ENCODE measurements around the gene TXK. TPM values are rescaled to one million over a fixed set of nuclear protein-coding genes. Genes with fewer than 3 reads are reported as not detected.
A peak's percentile ranks its signal among the peaks of the same experiment; 100 is the strongest.

Gene TXK
- total RNA-seq, 1 experiment from 2014 or later, result 1.9 TPM

DNA sequence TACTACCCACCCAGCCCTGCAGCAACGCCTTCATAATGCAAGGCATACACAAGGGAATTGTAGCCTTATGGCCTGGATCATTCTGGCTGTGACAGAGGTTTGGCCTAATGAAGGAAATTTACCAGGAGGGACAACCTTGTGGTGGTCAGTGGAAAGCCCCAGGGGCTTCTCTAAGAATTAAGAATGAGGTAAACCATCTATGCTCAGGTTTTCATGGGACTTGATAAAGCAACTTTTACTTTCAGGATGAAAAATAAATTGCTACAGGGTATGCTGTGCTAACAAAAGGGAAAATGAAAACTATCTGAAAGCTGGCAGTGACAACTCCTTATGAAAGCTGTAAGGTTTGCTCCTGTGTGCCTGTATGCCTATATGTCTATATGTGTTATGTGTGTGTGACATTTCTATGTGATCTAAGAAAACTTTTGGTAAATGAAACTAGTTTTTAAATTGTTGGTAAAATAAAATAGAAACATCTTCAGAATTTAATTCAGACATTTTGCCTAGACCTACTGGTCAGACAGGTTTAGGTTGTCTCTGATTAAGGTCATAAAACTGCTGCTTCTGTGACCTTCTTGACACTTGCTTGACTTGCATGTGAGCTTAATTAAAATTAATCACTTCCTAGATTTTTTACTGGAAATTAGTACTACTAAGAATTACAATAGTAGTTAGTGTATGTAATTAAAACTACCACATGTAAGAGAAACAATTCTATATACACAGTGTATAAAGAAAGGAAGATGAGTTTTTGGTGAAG lies 19.9 kb upstream of the TXK start:
- H3K4me1 ChIP-seq (replicated peaks), result no peaks in the 10 kb centered on the region
- H3K27ac ChIP-seq, result no peak overlapping the region
- H3K9me3 ChIP-seq (replicated peaks), result no peaks in the 10 kb centered on the region
- no peaks in the 10 kb centered on the region for H3K27me3 ChIP-seq (replicated peaks)
- no peaks in the 10 kb centered on the region for H3K36me3 ChIP-seq
- DNase-seq (ENCODE audit: low read depth in 1 of 2, low spot score in 2 of 2), result no peak
- H3K4me3 ChIP-seq, result no peak overlapping the region

DNA sequence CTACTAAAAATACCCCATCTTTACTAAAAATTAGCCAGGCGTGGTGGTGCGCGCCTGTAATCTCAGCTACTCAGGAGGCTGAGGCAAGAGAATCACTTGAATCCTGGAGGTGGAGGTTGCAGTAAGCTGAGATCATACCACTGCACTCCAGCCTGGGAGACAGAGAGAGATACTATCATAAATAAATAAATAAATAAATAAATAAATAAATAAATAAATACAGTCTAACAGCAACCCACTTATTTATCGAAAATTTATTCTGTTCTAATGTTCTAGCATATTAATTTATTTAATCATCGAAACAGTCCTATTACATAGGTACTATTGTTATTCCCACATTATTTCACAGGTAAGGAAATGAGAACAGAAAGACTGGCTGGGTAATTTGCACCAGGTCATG lies 18.2 kb upstream of the TXK start:
- H3K4me1 ChIP-seq (replicated peaks), result no peaks in the 10 kb centered on the region
- no peaks in the 10 kb centered on the region for H3K9me3 ChIP-seq (replicated peaks)
- H3K4me3 ChIP-seq, result no peak overlapping the region
- H3K36me3 ChIP-seq, result no peaks in the 10 kb centered on the region
- no peak overlapping the region for H3K27ac ChIP-seq
- no peak for DNase-seq (ENCODE audit: low read depth in 1 of 2, low spot score in 2 of 2)
- no peaks in the 10 kb centered on the region for H3K27me3 ChIP-seq (replicated peaks)

DNA sequence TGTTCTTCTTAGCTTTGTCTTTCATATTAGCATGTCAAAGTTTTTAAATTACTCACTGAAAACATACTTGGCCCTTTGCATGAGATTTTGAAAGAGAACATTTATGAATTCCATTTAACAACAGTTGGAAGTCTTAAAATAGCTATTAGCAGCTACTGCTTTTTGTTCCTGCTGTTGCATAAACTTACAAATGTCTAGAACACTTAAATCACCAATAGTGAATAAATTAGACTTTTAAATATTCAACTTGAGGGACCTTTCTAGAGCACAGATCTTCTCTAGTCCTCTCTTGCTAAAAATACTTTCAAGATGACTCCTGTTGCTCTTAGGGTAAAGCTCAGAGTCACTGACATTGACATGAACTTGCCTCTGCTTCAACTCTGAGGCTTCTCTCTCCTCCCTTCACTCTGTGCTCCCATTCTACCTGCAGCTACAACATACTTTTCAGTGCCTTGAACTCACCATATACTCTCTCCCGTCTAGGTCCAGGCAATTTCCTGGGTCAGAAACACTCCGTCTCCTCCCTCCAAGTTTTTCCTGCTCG lies 15.8 kb upstream of the TXK start:
- H3K27ac ChIP-seq, result no peak overlapping the region

DNA sequence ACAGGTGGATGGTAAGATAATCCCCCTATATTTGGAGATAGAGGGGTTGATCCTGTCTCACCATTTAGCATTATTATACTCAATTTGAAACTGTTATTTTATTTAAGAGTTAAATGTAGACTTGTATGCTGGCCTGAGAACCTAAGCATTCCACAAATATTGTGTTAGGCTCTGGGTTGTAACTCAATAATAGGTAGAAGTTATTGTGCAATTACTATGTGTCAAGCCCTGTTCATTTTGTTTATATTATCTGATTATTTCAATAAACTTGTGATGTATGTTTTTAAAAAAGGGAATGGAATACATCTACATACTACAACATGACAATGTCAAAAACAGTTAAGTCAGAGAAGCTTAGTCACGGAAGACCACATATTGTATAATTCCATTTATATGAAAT lies 13.6 kb upstream of the TXK start:
- no peaks in the 10 kb centered on the region for H3K27me3 ChIP-seq (replicated peaks)
- no peaks in the 10 kb centered on the region for H3K36me3 ChIP-seq
- no peaks in the 10 kb centered on the region for H3K4me1 ChIP-seq (replicated peaks)
- no peak overlapping the region for H3K4me3 ChIP-seq
- H3K9me3 ChIP-seq (replicated peaks), result no peaks in the 10 kb centered on the region
- no peak for DNase-seq (ENCODE audit: low read depth in 1 of 2, low spot score in 2 of 2)
- H3K27ac ChIP-seq, result no peak overlapping the region

More for the DNA sequence above, 15.8 kb upstream of the TXK start:
- Histone ChIP-seq H3K36me3 (no peaks in the 10 kb centered on the region), H3K9me3 (replicated peaks) (no peaks in the 10 kb centered on the region), H3K27me3 (replicated peaks) (no peaks in the 10 kb centered on the region), H3K4me1 (replicated peaks) (no peaks in the 10 kb centered on the region), H3K4me3 (no peak overlapping the region)
- DNase-seq (ENCODE audit: low read depth in 1 of 2, low spot score in 2 of 2), result no peak

DNA sequence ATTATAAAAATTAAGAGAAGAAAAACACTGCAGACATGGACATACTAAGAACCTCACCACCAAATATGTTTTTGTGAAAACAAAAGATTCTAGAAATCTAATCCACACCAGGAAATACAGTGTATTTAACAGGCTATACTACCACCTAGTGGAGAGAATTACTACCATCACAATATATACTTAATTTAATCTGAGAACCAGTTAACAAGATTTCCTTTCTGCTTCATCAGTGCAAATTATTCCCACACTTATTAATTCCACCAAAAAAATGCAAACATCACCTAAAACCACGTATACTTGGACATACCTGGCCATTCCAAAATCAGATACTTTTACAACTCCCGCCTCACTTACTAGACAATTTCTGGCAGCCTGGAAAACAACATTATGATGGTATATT lies 7.0 kb upstream of the TXK start:
- no peaks in the 10 kb centered on the region for H3K9me3 ChIP-seq (replicated peaks)
- H3K27ac ChIP-seq, result no peak overlapping the region
- H3K36me3 ChIP-seq, result no peaks in the 10 kb centered on the region
- no peaks in the 10 kb centered on the region; the same call in 1 of the 2 replicates for H3K4me1 ChIP-seq (replicated peaks)
- H3K4me3 ChIP-seq, result no peak overlapping the region
- H3K27me3 ChIP-seq (replicated peaks), result no peaks in the 10 kb centered on the region
- DNase-seq (ENCODE audit: low read depth in 1 of 2, low spot score in 2 of 2), result peak in 1 of 2 experiments; percentile 27

DNA sequence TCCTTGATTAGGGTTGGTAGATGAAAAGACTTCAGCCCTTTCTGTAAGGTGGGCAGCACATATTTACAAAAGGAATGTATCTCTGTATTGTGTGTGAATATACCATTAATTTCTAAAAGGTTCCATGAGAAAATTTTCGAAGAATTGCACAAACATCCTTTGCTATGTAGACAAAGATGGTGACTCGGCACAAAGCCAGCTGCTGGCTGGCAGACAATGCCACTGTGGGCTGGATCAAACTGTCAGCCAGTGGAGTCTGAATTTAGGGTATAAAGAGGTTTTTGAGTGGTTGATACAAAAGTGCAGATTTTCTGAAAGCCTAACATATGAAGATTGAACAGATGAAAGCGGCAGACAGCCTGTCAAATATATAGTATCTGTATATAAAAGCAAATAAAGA lies 5.6 kb upstream of the TXK start:
- Histone ChIP-seq H3K27ac (no peak overlapping the region), H3K27me3 (replicated peaks) (no peaks in the 10 kb centered on the region), H3K9me3 (replicated peaks) (no peaks in the 10 kb centered on the region), H3K4me3 (no peak overlapping the region), H3K4me1 (replicated peaks) (no peaks in the 10 kb centered on the region; the same call in 1 of the 2 replicates), H3K36me3 (no peaks in the 10 kb centered on the region)
- DNase-seq (ENCODE audit: low read depth in 1 of 2, low spot score in 2 of 2), result no peak

DNA sequence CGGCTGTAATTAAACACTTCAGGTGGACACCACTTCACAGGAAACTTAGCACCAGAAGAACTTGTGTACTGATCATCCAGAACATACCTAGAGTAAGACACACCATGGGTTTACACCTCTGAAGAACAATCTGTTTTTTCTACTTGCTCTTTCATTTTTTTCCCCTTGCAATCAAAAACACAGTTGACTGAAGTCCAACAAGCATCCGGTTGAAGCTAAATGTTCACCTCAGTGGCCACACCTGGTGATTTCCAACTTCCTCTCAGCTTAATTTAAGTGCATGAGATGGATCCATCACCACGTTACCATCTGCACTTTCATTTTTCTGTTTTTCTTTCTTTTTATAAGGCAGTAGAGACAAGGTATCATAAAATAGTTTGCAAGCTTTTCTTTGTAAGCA lies 4.9 kb upstream of the TXK start:
- Histone ChIP-seq H3K27ac (no peak overlapping the region), H3K36me3 (no peaks in the 10 kb centered on the region), H3K27me3 (replicated peaks) (no peaks in the 10 kb centered on the region), H3K4me3 (no peak overlapping the region), H3K4me1 (replicated peaks) (no peaks in the 10 kb centered on the region; the same call in 1 of the 2 replicates), H3K9me3 (replicated peaks) (no peaks in the 10 kb centered on the region)
- DNase-seq (ENCODE audit: low read depth in 1 of 2, low spot score in 2 of 2), result no peak

DNA sequence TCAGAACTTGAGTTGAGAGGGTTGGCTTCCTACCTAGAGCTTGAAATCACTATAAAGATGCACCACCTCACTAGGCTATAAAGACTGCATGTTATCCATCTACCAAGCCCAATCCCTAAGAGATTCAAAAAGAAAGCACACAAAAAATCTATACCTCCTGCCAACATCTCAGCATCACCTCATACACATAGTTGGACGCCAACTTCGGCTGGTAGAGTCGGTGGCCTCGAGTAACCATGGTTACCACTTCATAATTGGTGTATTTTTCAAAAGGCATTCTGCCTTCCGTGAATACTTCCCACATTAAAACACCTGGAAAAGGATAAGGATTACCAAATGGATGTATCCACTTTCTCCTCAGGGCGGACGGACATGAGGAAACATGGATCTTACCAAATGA lies 4.5 kb upstream of the TXK start:
- no peak overlapping the region for H3K27ac ChIP-seq
- H3K9me3 ChIP-seq (replicated peaks), result no peaks in the 10 kb centered on the region
- no peaks in the 10 kb centered on the region; the same call in 1 of the 2 replicates for H3K4me1 ChIP-seq (replicated peaks)
- no peaks in the 10 kb centered on the region for H3K27me3 ChIP-seq (replicated peaks)
- no peak for DNase-seq (ENCODE audit: low read depth in 1 of 2, low spot score in 2 of 2)
- no peak overlapping the region for H3K4me3 ChIP-seq
- H3K36me3 ChIP-seq, result no peaks in the 10 kb centered on the region

DNA sequence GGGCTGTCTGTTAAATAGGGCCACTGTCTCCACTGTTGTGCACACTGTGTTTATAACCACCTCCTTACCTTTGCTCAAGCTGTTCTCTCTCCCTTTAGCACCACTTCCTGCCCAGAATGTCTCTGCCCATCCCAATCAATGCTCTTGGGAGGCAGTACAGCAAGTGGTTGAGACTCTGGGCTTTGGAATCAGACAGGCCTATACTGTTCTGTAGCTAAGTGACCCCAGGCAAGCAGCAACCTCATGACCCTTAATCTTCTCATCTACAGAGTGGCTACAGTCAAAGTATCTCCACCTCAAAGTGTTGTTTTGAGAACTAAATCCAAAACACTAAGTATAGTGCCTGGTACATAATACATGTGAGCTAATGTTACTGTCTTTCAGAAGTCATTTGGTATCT lies 3.8 kb upstream of the TXK start:
- Histone ChIP-seq H3K36me3 (no peaks in the 10 kb centered on the region), H3K27me3 (replicated peaks) (no peaks in the 10 kb centered on the region), H3K27ac (no peak overlapping the region), H3K4me3 (no peak overlapping the region), H3K9me3 (replicated peaks) (no peaks in the 10 kb centered on the region), H3K4me1 (replicated peaks) (no peaks in the 10 kb centered on the region; the same call in 1 of the 2 replicates)
- DNase-seq (ENCODE audit: low read depth in 1 of 2, low spot score in 2 of 2), result no peak

DNA sequence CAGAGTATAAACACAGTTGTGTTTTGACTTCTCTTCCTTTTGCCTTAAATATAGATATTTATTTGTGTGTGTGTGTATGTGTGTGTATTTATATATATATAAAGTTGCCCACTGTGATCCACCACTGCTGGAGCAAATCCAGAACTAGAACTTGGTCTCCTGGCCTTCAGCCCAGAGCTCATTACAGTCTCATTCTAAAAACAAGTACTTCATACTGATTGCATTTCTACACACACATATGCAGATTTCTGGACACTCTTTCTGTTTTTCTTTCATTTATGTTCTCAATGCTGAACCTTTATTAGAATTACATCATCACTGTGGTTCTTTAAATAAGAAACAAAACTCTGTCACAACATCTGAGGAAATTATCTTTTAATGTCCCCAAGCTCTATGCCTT lies 381 bp downstream of the TXK start:
- H3K27me3 ChIP-seq (replicated peaks), result no peaks in the 10 kb centered on the region
- H3K9me3 ChIP-seq (replicated peaks), result no peaks in the 10 kb centered on the region
- H3K4me1 ChIP-seq (replicated peaks), result peaks cover 6% of the 10 kb centered on the region
- DNase-seq (ENCODE audit: low read depth in 1 of 2, low spot score in 2 of 2), result no peak
- H3K36me3 ChIP-seq, result no peaks in the 10 kb centered on the region
- no peak overlapping the region for H3K4me3 ChIP-seq
- no peak overlapping the region for H3K27ac ChIP-seq

DNA sequence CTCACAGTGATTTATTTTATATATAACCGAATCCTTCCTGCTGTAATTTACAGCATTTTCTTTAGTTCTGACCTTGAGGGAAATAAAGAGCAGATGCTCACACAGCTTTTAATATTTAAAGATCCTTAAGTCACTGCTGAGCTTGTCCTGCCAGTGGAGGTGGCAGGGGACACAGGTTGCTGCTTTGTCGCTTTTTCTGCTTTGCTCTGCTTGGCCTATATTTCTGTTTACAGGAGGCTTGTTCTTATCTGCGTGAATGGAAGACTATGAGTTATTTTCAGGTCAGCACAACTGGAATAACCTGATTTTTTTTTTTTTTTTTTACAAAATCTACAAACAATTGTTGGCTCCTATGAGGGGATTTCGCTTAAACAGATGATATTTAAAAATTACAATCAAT lies 2.3 kb downstream of the TXK start:
- H3K4me3 ChIP-seq, result no peak overlapping the region
- H3K4me1 ChIP-seq (replicated peaks), result peaks cover 21% of the 10 kb centered on the region
- no peaks in the 10 kb centered on the region for H3K9me3 ChIP-seq (replicated peaks)
- H3K36me3 ChIP-seq, result no peaks in the 10 kb centered on the region
- no peak overlapping the region for H3K27ac ChIP-seq
- no peak for DNase-seq (ENCODE audit: low read depth in 1 of 2, low spot score in 2 of 2)
- H3K27me3 ChIP-seq (replicated peaks), result no peaks in the 10 kb centered on the region

DNA sequence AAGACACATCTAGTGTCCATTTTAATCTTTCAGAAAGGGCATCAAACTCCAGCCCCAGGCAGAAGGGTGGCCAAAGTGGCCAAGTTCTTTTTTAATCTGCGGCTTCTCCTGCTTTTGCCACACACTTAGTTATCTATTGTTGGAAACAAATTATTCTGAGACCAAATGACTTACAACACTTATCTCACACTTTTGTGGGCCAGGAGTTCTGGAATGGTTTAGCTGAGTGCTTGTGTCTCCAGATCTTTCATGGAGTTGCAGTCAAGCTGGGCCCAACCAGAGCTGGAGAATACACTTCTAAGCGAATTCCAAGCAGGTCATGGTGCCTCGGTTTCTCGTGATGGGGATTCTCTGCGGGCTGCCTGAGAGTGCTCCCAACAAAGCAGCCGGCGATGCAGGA lies 4.0 kb downstream of the TXK start:
- H3K4me3 ChIP-seq, result no peak overlapping the region
- no peak overlapping the region for H3K27ac ChIP-seq
- no peaks in the 10 kb centered on the region for H3K36me3 ChIP-seq
- no peaks in the 10 kb centered on the region for H3K9me3 ChIP-seq (replicated peaks)
- DNase-seq (ENCODE audit: low read depth in 1 of 2, low spot score in 2 of 2), result no peak
- no peaks in the 10 kb centered on the region for H3K27me3 ChIP-seq (replicated peaks)
- H3K4me1 ChIP-seq (replicated peaks), result peaks cover 21% of the 10 kb centered on the region

DNA sequence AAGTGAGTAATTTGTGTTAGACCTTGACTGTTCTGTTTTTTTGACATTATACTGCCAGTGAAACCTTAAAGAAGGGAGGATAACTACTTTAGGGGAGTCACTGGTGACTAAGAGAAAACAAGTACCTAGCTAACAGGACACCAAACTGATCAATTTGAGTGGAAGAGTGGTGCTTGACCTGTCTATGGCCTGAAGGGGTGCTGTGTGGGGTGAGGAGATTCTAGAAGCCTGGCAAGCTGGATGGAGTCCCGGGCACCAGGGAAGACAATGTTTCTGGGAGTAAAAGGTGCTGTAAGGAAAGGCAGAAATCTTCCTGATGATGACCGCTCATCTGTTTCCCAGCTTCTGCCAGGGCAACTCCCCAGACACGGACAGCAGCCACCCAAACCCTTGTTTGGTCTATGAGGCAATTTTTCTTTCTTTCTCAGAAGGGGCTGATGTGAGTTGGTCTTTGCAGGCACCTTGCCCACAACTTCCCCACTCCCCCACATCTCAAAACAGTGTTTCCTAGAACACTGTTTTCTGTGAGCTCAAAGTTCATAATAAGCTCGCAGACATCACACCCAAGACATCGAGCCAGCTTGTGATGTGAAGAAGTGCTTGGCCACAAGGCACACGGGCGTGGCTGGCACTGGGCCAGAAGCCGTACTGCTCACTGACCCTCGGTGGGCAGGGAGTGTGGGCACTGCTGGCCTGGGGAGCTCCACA lies 4.6 kb downstream of the TXK start:
- DNase-seq (ENCODE audit: low read depth in 1 of 2, low spot score in 2 of 2), result no peak
- H3K9me3 ChIP-seq (replicated peaks), result no peaks in the 10 kb centered on the region
- no peak overlapping the region for H3K4me3 ChIP-seq
- H3K27ac ChIP-seq, result no peak overlapping the region
- no peaks in the 10 kb centered on the region for H3K36me3 ChIP-seq
- no peaks in the 10 kb centered on the region for H3K27me3 ChIP-seq (replicated peaks)
- H3K4me1 ChIP-seq (replicated peaks), result peaks cover 21% of the 10 kb centered on the region

DNA sequence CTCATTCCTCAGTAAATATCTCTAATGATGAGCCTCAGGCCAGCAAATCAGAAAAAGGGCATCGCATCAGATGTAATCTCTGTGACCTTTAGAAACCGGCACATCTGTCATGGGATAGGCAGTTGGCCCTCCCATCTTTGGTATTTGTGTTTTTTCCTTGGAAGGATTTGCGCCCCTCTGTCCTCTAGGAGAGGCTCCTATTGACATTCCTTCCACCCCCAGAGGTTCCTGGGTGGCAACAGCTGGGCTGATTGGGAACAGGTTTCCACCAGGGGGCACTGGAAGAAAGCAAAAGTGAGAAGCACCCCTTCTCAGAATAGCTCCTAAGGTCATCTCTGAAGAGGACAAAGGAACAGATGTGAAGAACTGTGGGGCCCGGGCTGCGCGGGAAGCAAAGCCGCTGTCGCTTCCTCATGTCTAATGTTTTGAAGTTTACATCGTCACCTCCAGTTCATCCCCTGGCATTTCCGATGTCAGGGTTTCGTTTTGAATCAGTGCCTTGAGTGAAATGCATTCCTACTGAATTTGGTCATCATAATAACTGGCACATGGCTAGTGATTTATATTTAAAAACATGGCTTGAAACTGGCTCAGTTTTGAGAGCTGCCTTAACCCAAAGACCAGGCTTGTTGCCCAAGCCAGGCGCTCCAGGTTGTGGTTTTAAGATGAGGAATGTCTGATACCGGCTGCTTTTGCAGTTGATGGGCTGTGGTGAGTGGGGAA lies 6.2 kb downstream of the TXK start:
- no peaks in the 10 kb centered on the region for H3K27me3 ChIP-seq (replicated peaks)
- H3K4me3 ChIP-seq, result no peak overlapping the region

More for the DNA sequence above, 6.2 kb downstream of the TXK start:
- peak overlapping the region; percentile 65 for H3K27ac ChIP-seq
- H3K4me1 ChIP-seq (replicated peaks), result peaks cover 21% of the 10 kb centered on the region
- H3K9me3 ChIP-seq (replicated peaks), result no peaks in the 10 kb centered on the region
- H3K36me3 ChIP-seq, result no peaks in the 10 kb centered on the region
- DNase-seq (ENCODE audit: low read depth in 1 of 2, low spot score in 2 of 2), result peak; percentile 86 to 87
